DMS153 (cell line): ENCODE measurements around the gene HSH2D.
A peak's percentile ranks its signal among the peaks of the same experiment; 100 is the strongest.
"Not testable (repeated sequence)": the region's sequence is repeated elsewhere in the genome, so short reads cannot be mapped to it uniquely, and the experiment has no call there.

Experiments used
- DNase-seq: peaks from one replicate; lab custom pipeline; 2025; lab: John Stamatoyannopoulos, UW

Gene HSH2D

GRCh38 chr19:16155128-16155527 lies 11.6 kb downstream of the HSH2D start:
- no peak for DNase-seq

GRCh38 chr19:16156904-16157303 lies 13.4 kb downstream of the HSH2D start:
- no peak for DNase-seq

DNA sequence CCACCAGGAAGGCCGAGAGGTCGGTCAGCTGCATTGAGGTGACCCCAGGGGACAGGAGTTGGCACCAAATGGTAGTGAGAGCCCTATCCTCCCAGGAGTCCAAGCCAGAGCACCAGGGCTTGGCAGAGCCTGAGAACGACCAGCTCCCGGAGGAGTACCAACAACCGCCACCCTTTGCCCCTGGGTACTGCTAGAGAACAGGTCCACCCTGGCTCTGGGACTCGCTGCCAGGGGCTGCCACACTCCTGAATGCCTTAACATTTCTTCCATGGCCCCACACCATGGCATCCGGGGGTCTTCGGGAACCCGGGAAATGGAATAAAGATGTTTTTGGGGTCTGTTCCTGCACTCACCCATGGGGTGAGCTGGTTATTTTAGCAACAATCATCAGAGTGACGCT lies 14.1 kb downstream of the HSH2D start:
- DNase-seq, result no peak

DNA sequence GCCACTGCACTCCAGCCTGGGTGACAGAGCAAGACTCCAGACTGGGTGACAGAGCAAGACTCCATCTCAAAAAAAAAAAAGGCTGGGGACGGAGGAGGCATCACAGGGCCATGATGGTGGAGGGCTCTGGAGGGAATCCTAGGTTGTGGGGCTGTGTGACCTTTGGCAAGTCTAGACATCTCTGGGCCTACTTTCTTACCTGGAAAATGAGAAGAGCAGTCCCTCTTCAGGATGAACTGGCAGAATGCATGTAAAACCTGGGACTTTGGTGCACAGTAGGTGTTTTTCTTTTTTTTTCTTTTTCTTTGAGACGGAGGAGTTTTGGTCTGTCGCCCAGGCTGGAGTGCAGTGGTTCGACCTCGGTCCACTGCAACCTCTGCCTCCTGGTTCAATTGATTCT lies 16.2 kb downstream of the HSH2D start:
- DNase-seq, result no peak

- no peak for DNase-seq
Observed at GRCh38 chr19:16160445-16160942, 17.0 kb downstream of the HSH2D start.

GRCh38 chr19:16160943-16161560 lies 17.6 kb downstream of the HSH2D start:
- DNase-seq, result no peak

DNA sequence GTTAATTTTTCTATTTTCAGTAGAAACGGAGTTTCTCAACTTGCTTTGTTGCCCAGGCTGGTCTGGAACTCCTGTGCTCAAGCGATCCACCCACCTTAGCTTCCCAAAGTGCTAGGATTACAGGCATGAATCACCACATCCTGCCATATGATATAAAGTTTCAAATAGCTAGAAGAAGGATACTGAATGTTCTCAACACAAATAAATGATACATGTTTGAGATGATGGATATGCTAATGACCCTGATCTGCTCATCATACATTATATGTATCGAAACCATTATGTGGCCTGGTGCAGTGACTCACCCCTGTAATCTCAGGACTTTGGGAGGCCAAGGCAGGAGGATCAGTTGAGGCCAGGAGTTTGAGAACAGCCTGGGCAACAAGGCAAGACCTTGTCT lies 18.4 kb downstream of the HSH2D start:
- no peak for DNase-seq

- no peak for DNase-seq
Observed at GRCh38 chr19:16164222-16164890, 20.9 kb downstream of the HSH2D start.

DNA sequence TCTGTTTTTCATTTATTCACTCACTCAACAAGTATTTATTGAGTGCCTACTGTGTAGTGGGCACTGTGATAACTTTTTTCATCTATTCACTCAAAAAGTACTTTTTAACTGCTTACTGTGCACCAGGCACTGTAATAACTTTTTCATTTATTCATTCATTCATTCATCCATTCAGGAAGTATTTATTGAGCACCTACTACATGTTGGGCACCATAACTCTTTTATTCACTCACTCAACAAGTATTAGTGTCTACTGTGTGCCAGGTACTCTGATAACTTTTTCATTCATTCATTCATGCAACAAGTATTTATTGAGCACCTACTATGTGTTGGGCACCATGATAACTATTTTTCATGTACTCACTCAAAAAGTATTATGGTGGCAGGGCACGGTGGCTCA lies 22.9 kb downstream of the HSH2D start:
- DNase-seq, result no peak

DNA sequence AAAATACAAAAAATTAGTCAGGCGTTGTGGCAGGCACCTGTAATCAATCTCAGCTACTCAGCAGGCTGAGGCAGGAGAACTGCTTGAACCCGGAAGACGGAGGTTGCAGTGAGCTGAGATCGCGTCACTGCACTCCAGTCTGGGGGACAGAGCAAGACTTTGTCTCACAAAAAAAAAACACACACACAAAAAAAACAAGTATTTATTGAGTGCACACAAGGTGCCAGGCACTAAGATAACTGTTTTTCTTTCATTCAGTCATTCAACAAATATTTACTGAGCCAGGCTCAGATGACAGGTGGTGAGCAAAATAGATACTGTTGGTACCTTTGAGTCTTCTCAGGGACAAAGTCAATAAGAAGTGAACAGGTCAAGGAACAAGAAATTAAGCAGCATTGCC lies 23.6 kb downstream of the HSH2D start:
- no peak for DNase-seq

DNA sequence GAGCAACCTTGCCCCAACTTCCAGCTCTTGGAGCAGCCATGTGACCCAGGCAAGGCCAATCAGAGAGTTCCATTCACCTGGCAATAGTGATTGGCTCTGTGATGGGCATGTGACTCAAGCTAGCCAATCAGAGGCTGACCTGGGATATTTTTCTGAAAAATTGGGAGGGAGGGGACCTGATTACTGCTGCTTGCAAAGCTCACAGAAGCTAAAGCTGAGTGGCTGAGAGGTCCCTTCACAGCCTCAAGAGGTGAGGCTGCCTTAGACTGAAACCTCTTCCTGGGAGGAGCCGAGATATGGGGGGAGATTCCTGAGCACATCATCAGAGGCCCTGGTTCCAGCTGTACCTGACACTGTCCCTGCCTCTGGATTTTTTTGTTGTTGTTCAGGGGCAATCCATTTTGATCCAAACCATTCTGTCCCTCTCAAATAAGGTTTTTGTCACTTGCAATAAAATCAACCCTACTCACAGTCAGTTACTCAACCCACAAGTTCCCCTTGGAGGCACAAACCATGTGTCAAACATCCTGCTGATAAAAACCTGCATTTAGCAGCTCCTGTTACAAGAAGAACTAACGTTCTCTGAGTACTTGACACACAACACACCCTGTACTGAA lies 25.1 kb downstream of the HSH2D start:
- no peak for DNase-seq

DNA sequence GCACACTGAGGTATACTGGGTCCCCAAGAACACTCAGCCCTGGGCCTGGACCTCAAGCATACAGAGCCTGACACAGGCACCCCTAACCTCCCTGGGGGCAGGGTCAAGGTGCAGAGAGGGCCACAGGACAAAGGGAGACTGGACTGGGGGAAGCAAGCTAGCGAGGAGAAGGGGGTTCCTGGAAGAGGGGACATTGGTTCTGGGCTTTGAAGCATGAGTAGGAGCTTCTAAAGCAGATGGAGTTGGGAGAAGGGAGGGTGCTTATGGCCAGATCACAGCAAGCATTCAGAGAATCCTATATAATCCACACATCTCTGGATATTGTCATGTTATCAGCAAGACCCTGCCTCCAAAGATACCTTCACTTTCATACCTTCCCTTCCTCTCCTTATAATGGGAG lies 26.6 kb downstream of the HSH2D start:
- no peak for DNase-seq

- DNase-seq, result no peak
Observed at GRCh38 chr19:16175954-16176353, 32.5 kb downstream of the HSH2D start.

GRCh38 chr19:16178866-16179265 lies 35.4 kb downstream of the HSH2D start:
- DNase-seq, result not testable (repeated sequence)

GRCh38 chr19:16180611-16181010 lies 37.1 kb downstream of the HSH2D start:
- no peak for DNase-seq

GRCh38 chr19:16184665-16185122 lies 41.2 kb downstream of the HSH2D start:
- DNase-seq, result no peak

DNA sequence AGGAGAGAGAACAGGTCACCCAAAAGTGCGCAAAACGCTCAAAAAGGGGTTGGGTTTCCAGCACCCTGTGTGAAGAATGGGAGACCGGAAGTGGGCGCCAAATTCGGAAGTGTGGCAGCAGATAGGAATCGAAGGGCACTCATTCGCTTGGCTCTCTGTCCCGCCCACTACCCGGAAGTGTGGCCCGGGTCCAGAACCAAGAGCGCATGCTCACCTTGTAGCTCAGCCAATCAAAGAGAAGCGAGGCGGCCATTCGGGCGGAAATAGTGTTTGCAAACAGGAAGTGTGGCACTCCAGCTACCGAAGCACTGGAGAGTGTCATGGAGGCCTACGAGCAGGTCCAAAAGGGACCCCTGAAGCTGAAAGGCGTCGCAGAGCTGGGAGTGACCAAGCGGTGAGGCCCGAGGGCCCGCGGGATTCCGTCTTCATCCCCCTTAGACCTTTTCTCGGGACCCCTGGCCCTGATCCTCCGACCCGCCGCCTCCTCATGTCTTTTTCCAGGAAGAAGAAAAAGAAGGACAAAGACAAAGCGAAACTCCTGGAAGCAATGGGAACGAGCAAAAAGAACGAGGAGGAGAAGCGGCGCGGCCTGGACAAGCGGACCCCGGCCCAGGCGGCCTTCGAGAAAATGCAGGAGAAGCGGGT lies 41.8 kb downstream of the HSH2D start, which contains the start of gene FAM32A:
FAM32A (plus strand) TSS at position 288 of the 645 bp plus-strand sequence; CDS start at position 321, 33 bp downstream.
- DNase-seq, result peak; percentile 98

- no peak for DNase-seq
Observed at GRCh38 chr19:16185768-16186123, 42.3 kb downstream of the HSH2D start.

DNA sequence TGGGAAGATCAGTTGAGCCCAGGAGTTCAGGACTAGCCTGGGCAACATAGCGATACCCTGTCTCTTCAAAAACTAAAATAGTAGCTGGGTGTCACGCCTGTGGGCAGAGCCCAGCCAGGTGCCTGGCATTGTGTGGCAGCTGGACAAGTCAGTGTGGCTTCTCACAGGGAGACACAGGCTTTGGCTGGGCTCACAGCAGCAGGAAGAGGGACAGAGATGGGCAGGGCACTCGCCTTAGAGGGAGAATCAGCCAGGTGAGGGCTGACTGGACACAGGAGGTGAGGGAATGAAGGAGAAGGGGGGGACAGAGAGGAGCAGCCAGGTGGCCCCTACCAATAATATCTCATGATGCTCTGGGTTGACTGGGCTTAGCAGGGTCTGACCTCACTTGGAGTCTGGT lies 45.0 kb downstream of the HSH2D start:
- no peak for DNase-seq

DNA sequence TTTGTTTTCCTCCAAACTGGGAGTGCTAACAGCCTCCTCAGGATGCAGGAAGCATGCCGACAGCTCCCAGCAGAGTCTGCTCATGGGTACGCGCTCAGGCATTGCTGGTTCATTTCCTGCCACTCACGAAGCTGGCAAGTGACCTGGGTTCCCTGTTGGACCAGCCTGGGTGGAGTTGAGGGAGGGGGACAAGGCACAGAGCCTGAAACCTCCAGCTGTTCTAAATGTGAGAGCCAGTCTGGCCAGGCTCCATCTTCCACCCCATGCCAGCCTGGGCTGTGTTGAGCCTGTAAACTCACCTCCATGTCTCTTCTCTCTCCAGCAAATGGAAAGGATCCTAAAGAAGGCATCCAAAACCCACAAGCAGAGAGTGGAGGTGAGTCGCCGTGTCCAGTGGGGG lies 46.7 kb downstream of the HSH2D start:
- DNase-seq, result no peak

GRCh38 chr19:16190736-16191135 lies 47.3 kb downstream of the HSH2D start:
- DNase-seq, result no peak

- DNase-seq, result no peak
Observed at GRCh38 chr19:16191216-16191908, 47.9 kb downstream of the HSH2D start.
